Activated naive CD4-positive, alpha-beta T cell treated with anti-CD3 and anti-CD28 coated beads for 36 hours (primary cell): Measurements from ENCODE around the gene FXYD2. TPM values are rescaled to one million over a fixed set of nuclear protein-coding genes. Genes with fewer than 3 reads are reported as not detected.

Source experiments
- CTCF ChIA-PET: fragments of 350-600 bp; sonication (Branson Sonifier 250); formaldehyde crosslinking; loops from one replicate; lab custom pipeline; 2021; ENCODE audit warnings: antibody characterized with exemption; lab: Charles Lee
- DNase-seq: peaks from one replicate; pipeline ENCODE4 v3.0.0-alpha.2; 2020
- H3K27ac Mint-ChIP-seq: one replicate; pipeline ENCODE4 v1.8.0; 2021; ENCODE audit warnings: mild to moderate bottlenecking, mixed read lengths
- H3K27me3 Mint-ChIP-seq: one replicate; pipeline ENCODE4 v1.8.0; 2021; ENCODE audit warnings: low read depth, mixed read lengths
- H3K36me3 Mint-ChIP-seq: one replicate; pipeline ENCODE4 v1.8.0; 2021; ENCODE audit warnings: low read depth, mixed read lengths
- H3K4me1 Mint-ChIP-seq: one replicate; pipeline ENCODE4 v1.8.0; 2021; ENCODE audit warnings: low read depth, mixed read lengths
- H3K4me3 Mint-ChIP-seq: one replicate; pipeline ENCODE4 v1.8.0; 2021; ENCODE audit warnings: mild to moderate bottlenecking, moderate library complexity, mixed read lengths
- H3K9me3 Mint-ChIP-seq: one replicate; pipeline ENCODE4 v1.8.0; 2021; ENCODE audit warnings: mixed read lengths
- intact Hi-C: fragments of 100-400 bp; cut with micrococcal nuclease; formaldehyde crosslinking; loops from one replicate; pipeline ENCODE4 v1.15.1; 2023
- total RNA-seq, 2 experiments: library from RNA; stranded (reverse); gene quantifications; one replicate each; pipeline ENCODE4 v1.2.3, GENCODE V29; 2021

FXYD2 gene
- 1 to 10 TPM in 1 of 2 experiments, not detected in 1; 1.1 TPM for total RNA-seq

GRCh38 chr11:117824571-117825537 lies at the start of gene FXYD2:
FXYD2 (minus strand) TSS chr11:117824744; CDS start chr11:117824678, 66 bp downstream.
- CTCF ChIA-PET, result interaction anchor here (0.8 to 13.2 kb wide), 5 partner anchors 10 to 228 kb away, joined by 4 to 258 read pairs (median 30); no protein-coding TSS in a partner anchor
- Mint-ChIP-seq H3K36me3 (no peaks in the 10 kb centered on the region), H3K4me3 (no peak within 1 kb of the TSS), H3K9me3 (no peaks in the 10 kb centered on the region), H3K27me3 (no peaks in the 10 kb centered on the region), H3K4me1 (peaks cover 51% of the 10 kb centered on the region), H3K27ac (peak within 1 kb of the TSS; percentile 65)
- DNase-seq, result no peak
- intact Hi-C loops, result loop anchor here (5.0 kb wide), 1 partner anchor 347 kb away; no protein-coding TSS in a partner anchor

- H3K4me3 Mint-ChIP-seq, result no peak overlapping the region
- no peak for DNase-seq
- H3K36me3 Mint-ChIP-seq, result no peaks in the 10 kb centered on the region
- intact Hi-C loops, result no loop called here
- H3K9me3 Mint-ChIP-seq, result no peaks in the 10 kb centered on the region
- H3K27ac Mint-ChIP-seq, result no peak overlapping the region
- CTCF ChIA-PET, result no interaction called here
- H3K4me1 Mint-ChIP-seq, result peaks cover 29% of the 10 kb centered on the region
- H3K27me3 Mint-ChIP-seq, result peaks cover 47% of the 10 kb centered on the region
Observed at GRCh38 chr11:117873828-117874125, 49.2 kb upstream of the FXYD2 start.

- peaks cover 43% of the 10 kb centered on the region for H3K27me3 Mint-ChIP-seq
- intact Hi-C loops, result no loop called here
- no peaks in the 10 kb centered on the region for H3K9me3 Mint-ChIP-seq
- CTCF ChIA-PET, result no interaction called here
- no peaks in the 10 kb centered on the region for H3K36me3 Mint-ChIP-seq
- no peak for DNase-seq
- H3K4me1 Mint-ChIP-seq, result peaks cover 29% of the 10 kb centered on the region
- H3K4me3 Mint-ChIP-seq, result no peak overlapping the region
- H3K27ac Mint-ChIP-seq, result no peak overlapping the region
Observed at GRCh38 chr11:117872975-117873827, 48.7 kb upstream of the FXYD2 start.

- Mint-ChIP-seq H3K27me3 (peaks cover 38% of the 10 kb centered on the region), H3K4me3 (no peak overlapping the region), H3K9me3 (no peaks in the 10 kb centered on the region), H3K36me3 (no peaks in the 10 kb centered on the region), H3K27ac (no peak overlapping the region), H3K4me1 (peaks cover 29% of the 10 kb centered on the region)
- CTCF ChIA-PET, result no interaction called here
- no peak for DNase-seq
- intact Hi-C loops, result no loop called here
Observed at GRCh38 chr11:117872420-117872961, 47.9 kb upstream of the FXYD2 start.

- intact Hi-C loops, result no loop called here
- peaks cover 31% of the 10 kb centered on the region for H3K27me3 Mint-ChIP-seq
- no peak overlapping the region for H3K4me3 Mint-ChIP-seq
- no peaks in the 10 kb centered on the region for H3K36me3 Mint-ChIP-seq
- no peak for DNase-seq
- H3K27ac Mint-ChIP-seq, result no peak overlapping the region
- no peaks in the 10 kb centered on the region for H3K9me3 Mint-ChIP-seq
- CTCF ChIA-PET, result no interaction called here
- peaks cover 28% of the 10 kb centered on the region for H3K4me1 Mint-ChIP-seq
Observed at GRCh38 chr11:117871784-117872183, 47.2 kb upstream of the FXYD2 start.

GRCh38 chr11:117871160-117871559 lies 46.6 kb upstream of the FXYD2 start:
- Mint-ChIP-seq H3K4me1 (peaks cover 25% of the 10 kb centered on the region), H3K9me3 (no peaks in the 10 kb centered on the region), H3K36me3 (no peaks in the 10 kb centered on the region), H3K27ac (no peak overlapping the region), H3K4me3 (no peak overlapping the region), H3K27me3 (peaks cover 28% of the 10 kb centered on the region)
- CTCF ChIA-PET, result no interaction called here
- intact Hi-C loops, result no loop called here
- no peak for DNase-seq

- no peaks in the 10 kb centered on the region for H3K9me3 Mint-ChIP-seq
- peaks cover 17% of the 10 kb centered on the region for H3K4me1 Mint-ChIP-seq
- H3K27ac Mint-ChIP-seq, result no peak overlapping the region
- no peak overlapping the region for H3K4me3 Mint-ChIP-seq
- CTCF ChIA-PET, result no interaction called here
- DNase-seq, result no peak
- H3K36me3 Mint-ChIP-seq, result no peaks in the 10 kb centered on the region
- intact Hi-C loops, result no loop called here
- peaks cover 20% of the 10 kb centered on the region for H3K27me3 Mint-ChIP-seq
Observed at GRCh38 chr11:117870103-117870952, 45.8 kb upstream of the FXYD2 start.

GRCh38 chr11:117869604-117870003 lies 45.1 kb upstream of the FXYD2 start:
- peaks cover 15% of the 10 kb centered on the region for H3K27me3 Mint-ChIP-seq
- CTCF ChIA-PET, result no interaction called here
- intact Hi-C loops, result no loop called here
- no peaks in the 10 kb centered on the region for H3K9me3 Mint-ChIP-seq
- H3K27ac Mint-ChIP-seq, result no peak overlapping the region
- no peak overlapping the region for H3K4me3 Mint-ChIP-seq
- no peaks in the 10 kb centered on the region for H3K36me3 Mint-ChIP-seq
- DNase-seq, result no peak
- peaks cover 12% of the 10 kb centered on the region for H3K4me1 Mint-ChIP-seq

- CTCF ChIA-PET, result no interaction called here
- Mint-ChIP-seq H3K4me3 (no peak overlapping the region), H3K36me3 (no peaks in the 10 kb centered on the region), H3K27ac (no peak overlapping the region), H3K27me3 (peaks cover 9% of the 10 kb centered on the region), H3K4me1 (peaks cover 6% of the 10 kb centered on the region), H3K9me3 (no peaks in the 10 kb centered on the region)
- intact Hi-C loops, result no loop called here
- DNase-seq, result no peak
Observed at GRCh38 chr11:117868815-117869561, 44.4 kb upstream of the FXYD2 start.

GRCh38 chr11:117868088-117868487 lies 43.5 kb upstream of the FXYD2 start:
- peaks cover 4% of the 10 kb centered on the region for H3K27me3 Mint-ChIP-seq
- CTCF ChIA-PET, result no interaction called here

GRCh38 chr11:117866526-117866925 lies 42.0 kb upstream of the FXYD2 start:
- intact Hi-C loops, result no loop called here
- Mint-ChIP-seq H3K27ac (no peak overlapping the region), H3K36me3 (no peaks in the 10 kb centered on the region), H3K4me1 (no peaks in the 10 kb centered on the region), H3K9me3 (no peaks in the 10 kb centered on the region), H3K27me3 (no peaks in the 10 kb centered on the region), H3K4me3 (no peak overlapping the region)
- no peak for DNase-seq
- CTCF ChIA-PET, result interaction anchor here (0.6 to 1.5 kb wide), 4 partner anchors 80 to 441 kb away, joined by 3 to 7 read pairs (median 6); no protein-coding TSS in a partner anchor

More at GRCh38 chr11:117868088-117868487, 43.5 kb upstream of the FXYD2 start:
- DNase-seq, result no peak
- H3K27ac Mint-ChIP-seq, result no peak overlapping the region
- H3K9me3 Mint-ChIP-seq, result no peaks in the 10 kb centered on the region
- intact Hi-C loops, result no loop called here
- H3K36me3 Mint-ChIP-seq, result no peaks in the 10 kb centered on the region
- H3K4me3 Mint-ChIP-seq, result no peak overlapping the region
- H3K4me1 Mint-ChIP-seq, result peaks cover 2% of the 10 kb centered on the region
